DND-41 (cell line): ENCODE results near the gene TEX26.

Source experiments
- EZH2 ChIP-seq: IDR thresholded peaks from 3 replicates; pipeline ENCODE4 v1.6.1; 2012; ENCODE audit warnings: borderline replicate concordance, low read depth, mild to moderate bottlenecking, moderate library complexity, low read length, inconsistent platforms; ENCODE audit not compliant: severe bottlenecking
- TF ChIP-seq, protein P1 (sequence below): IDR thresholded peaks from 2 replicates; pipeline ENCODE4 v1.5.1; 2012; ENCODE audit warnings: borderline replicate concordance, low read length, moderate library complexity, mild to moderate bottlenecking; ENCODE audit not compliant: poor library complexity, severe bottlenecking; ENCODE audit errors: extremely low read depth

DNA sequence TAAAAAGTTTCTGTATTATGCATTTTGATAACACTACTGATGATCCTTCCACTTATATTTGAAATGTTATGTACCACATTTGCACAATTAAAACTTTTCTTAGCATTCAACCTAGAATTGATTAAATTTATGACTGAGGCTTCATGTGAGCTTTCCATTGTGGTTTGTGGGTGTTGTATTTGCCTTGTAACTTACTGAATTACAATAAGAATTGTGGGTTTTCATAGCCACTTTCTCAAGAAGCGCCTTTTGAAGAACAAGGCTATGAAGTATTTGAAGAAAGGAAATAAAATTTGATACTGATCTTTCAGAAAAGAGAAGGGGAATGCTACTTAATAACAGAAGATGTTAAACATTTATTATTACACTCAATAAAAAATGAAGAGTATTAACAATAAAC lies 7.0 kb upstream of the TEX26 start:
- no peak for TF ChIP-seq EZH2
- TF ChIP-seq, protein P1, sequence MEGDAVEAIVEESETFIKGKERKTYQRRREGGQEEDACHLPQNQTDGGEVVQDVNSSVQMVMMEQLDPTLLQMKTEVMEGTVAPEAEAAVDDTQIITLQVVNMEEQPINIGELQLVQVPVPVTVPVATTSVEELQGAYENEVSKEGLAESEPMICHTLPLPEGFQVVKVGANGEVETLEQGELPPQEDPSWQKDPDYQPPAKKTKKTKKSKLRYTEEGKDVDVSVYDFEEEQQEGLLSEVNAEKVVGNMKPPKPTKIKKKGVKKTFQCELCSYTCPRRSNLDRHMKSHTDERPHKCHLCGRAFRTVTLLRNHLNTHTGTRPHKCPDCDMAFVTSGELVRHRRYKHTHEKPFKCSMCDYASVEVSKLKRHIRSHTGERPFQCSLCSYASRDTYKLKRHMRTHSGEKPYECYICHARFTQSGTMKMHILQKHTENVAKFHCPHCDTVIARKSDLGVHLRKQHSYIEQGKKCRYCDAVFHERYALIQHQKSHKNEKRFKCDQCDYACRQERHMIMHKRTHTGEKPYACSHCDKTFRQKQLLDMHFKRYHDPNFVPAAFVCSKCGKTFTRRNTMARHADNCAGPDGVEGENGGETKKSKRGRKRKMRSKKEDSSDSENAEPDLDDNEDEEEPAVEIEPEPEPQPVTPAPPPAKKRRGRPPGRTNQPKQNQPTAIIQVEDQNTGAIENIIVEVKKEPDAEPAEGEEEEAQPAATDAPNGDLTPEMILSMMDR: no peak
